ENCODE results near the gene ADGRG4. TPM values are rescaled to one million over a fixed set of nuclear protein-coding genes. Genes with fewer than 3 reads are reported as not detected.

The ADGRG4 gene
- total RNA-seq, 1 experiment from 2014 or later, result not detected

GRCh38 chrX:136447968-136448367 lies 147.2 kb downstream of the ADGRG4 start:
- CTCF ChIA-PET, result no interaction called here
- Histone ChIP-seq H3K4me1 (ENCODE audit: insufficient read depth, low read length, poor library complexity, severe bottlenecking) (no peaks in the 10 kb centered on the region), H3K27ac (ENCODE audit: low read depth, low read length, poor library complexity, severe bottlenecking) (no peak overlapping the region), H3K4me3 (ENCODE audit: low read depth, low read length, poor library complexity, severe bottlenecking) (no peak overlapping the region), H3K9me3 (ENCODE audit: low read depth, low read length, poor library complexity, severe bottlenecking) (no peaks in the 10 kb centered on the region), H3K36me3 (ENCODE audit: insufficient read depth, low read length, poor library complexity, severe bottlenecking) (no peaks in the 10 kb centered on the region), H3K27me3 (replicated peaks; ENCODE audit: insufficient read depth, low read depth, low read length, poor library complexity) (no peaks in the 10 kb centered on the region)
- intact Hi-C loops (cut with micrococcal nuclease; ENCODE audit: unreplicated experiment), result no loop called here
- BruUV-seq (replicated peaks), result no TSS peak
- TF ChIP-seq, protein P1, sequence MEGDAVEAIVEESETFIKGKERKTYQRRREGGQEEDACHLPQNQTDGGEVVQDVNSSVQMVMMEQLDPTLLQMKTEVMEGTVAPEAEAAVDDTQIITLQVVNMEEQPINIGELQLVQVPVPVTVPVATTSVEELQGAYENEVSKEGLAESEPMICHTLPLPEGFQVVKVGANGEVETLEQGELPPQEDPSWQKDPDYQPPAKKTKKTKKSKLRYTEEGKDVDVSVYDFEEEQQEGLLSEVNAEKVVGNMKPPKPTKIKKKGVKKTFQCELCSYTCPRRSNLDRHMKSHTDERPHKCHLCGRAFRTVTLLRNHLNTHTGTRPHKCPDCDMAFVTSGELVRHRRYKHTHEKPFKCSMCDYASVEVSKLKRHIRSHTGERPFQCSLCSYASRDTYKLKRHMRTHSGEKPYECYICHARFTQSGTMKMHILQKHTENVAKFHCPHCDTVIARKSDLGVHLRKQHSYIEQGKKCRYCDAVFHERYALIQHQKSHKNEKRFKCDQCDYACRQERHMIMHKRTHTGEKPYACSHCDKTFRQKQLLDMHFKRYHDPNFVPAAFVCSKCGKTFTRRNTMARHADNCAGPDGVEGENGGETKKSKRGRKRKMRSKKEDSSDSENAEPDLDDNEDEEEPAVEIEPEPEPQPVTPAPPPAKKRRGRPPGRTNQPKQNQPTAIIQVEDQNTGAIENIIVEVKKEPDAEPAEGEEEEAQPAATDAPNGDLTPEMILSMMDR (conservative IDR thresholded peaks at IDR 0.05; ENCODE audit: low read depth, low read length), result no peak
- TF ChIP-seq EZH2 (IDR thresholded peaks at IDR 0.05; ENCODE audit: borderline replicate concordance, low read depth, low read length, poor library complexity, severe bottlenecking), result no peak
- DNase-seq (ENCODE audit: low spot score), result no peak
- POLR2A ChIA-PET (ENCODE audit: low non-redundant PET), result no interaction called here

GRCh38 chrX:136450050-136450830 lies 149.5 kb downstream of the ADGRG4 start:
- Histone ChIP-seq H3K36me3 (ENCODE audit: insufficient read depth, low read length, poor library complexity, severe bottlenecking) (no peaks in the 10 kb centered on the region), H3K4me1 (ENCODE audit: insufficient read depth, low read length, poor library complexity, severe bottlenecking) (no peaks in the 10 kb centered on the region), H3K27ac (ENCODE audit: low read depth, low read length, poor library complexity, severe bottlenecking) (no peak overlapping the region), H3K4me3 (ENCODE audit: low read depth, low read length, poor library complexity, severe bottlenecking) (no peak overlapping the region), H3K9me3 (ENCODE audit: low read depth, low read length, poor library complexity, severe bottlenecking) (no peaks in the 10 kb centered on the region), H3K27me3 (replicated peaks; ENCODE audit: insufficient read depth, low read depth, low read length, poor library complexity) (no peaks in the 10 kb centered on the region)
- no TSS peak for BruUV-seq (replicated peaks)
- TF ChIP-seq, protein P1 (conservative IDR thresholded peaks at IDR 0.05; ENCODE audit: low read depth, low read length), result no peak
- no peak for TF ChIP-seq EZH2 (IDR thresholded peaks at IDR 0.05; ENCODE audit: borderline replicate concordance, low read depth, low read length, poor library complexity, severe bottlenecking)
- ChIA-PET CTCF (no interaction called here), POLR2A (ENCODE audit: low non-redundant PET) (no interaction called here)
- intact Hi-C loops (cut with micrococcal nuclease; ENCODE audit: unreplicated experiment), result no loop called here
- no peak for DNase-seq (ENCODE audit: low spot score)

- intact Hi-C loops (cut with micrococcal nuclease; ENCODE audit: unreplicated experiment), result no loop called here
- H3K4me1 ChIP-seq (ENCODE audit: insufficient read depth, low read length, poor library complexity, severe bottlenecking), result no peaks in the 10 kb centered on the region
- ChIA-PET POLR2A (ENCODE audit: low non-redundant PET) (no interaction called here), CTCF (no interaction called here)
- no TSS peak for BruUV-seq (replicated peaks)
- H3K9me3 ChIP-seq (ENCODE audit: low read depth, low read length, poor library complexity, severe bottlenecking), result no peaks in the 10 kb centered on the region
- no peak for TF ChIP-seq EZH2 (IDR thresholded peaks at IDR 0.05; ENCODE audit: borderline replicate concordance, low read depth, low read length, poor library complexity, severe bottlenecking)
- TF ChIP-seq, protein P1 (conservative IDR thresholded peaks at IDR 0.05; ENCODE audit: low read depth, low read length), result no peak
- no peak overlapping the region for H3K27ac ChIP-seq (ENCODE audit: low read depth, low read length, poor library complexity, severe bottlenecking)
- DNase-seq (ENCODE audit: low spot score), result no peak
- no peaks in the 10 kb centered on the region for H3K27me3 ChIP-seq (replicated peaks; ENCODE audit: insufficient read depth, low read depth, low read length, poor library complexity)
- no peak overlapping the region for H3K4me3 ChIP-seq (ENCODE audit: low read depth, low read length, poor library complexity, severe bottlenecking)
- H3K36me3 ChIP-seq (ENCODE audit: insufficient read depth, low read length, poor library complexity, severe bottlenecking), result no peaks in the 10 kb centered on the region
These were observed 151.9 kb downstream of the ADGRG4 start for GRCh38 chrX:136452614-136453013.
